ENCODE data around the gene LMCD1.

The LMCD1 gene

GRCh38 chr3:8541486-8541885, 39.9 kb downstream of the LMCD1 start:
- H3K4me3 ChIP-seq (replicated peaks; ENCODE audit: insufficient read depth, low read length) = no peak overlapping the region
- no peak for DNase-seq (ENCODE audit: low read depth in 1 of 2, low spot score in 1 of 2)
- TF ChIP-seq SPI1 (IDR thresholded peaks at IDR 0.05; ENCODE audit: borderline replicate concordance, low read depth) = no peak
- no peak for TF ChIP-seq REST (IDR thresholded peaks at IDR 0.05; ENCODE audit: insufficient replicate concordance, low read depth)
- no peak for TF ChIP-seq CTCF (IDR thresholded peaks at IDR 0.05; ENCODE audit: insufficient read depth, low read length)
- TF ChIP-seq POLR2AphosphoS5 (IDR thresholded peaks at IDR 0.05; ENCODE audit: low read depth) = no peak
- TF ChIP-seq GABPA (IDR thresholded peaks at IDR 0.05; ENCODE audit: low read depth) = no peak
- no peak overlapping the region for H3K27ac ChIP-seq (replicated peaks)
- H3K27me3 ChIP-seq (ENCODE audit: insufficient read depth, poor library complexity, severe bottlenecking) = no peaks in the 10 kb centered on the region

- no peak for TF ChIP-seq SPI1 (IDR thresholded peaks at IDR 0.05; ENCODE audit: borderline replicate concordance, low read depth)
- no peak for TF ChIP-seq REST (IDR thresholded peaks at IDR 0.05; ENCODE audit: insufficient replicate concordance, low read depth)
- TF ChIP-seq CTCF (IDR thresholded peaks at IDR 0.05; ENCODE audit: insufficient read depth, low read length) = no peak
- TF ChIP-seq POLR2AphosphoS5 (IDR thresholded peaks at IDR 0.05; ENCODE audit: low read depth) = no peak
- no peak for TF ChIP-seq GABPA (IDR thresholded peaks at IDR 0.05; ENCODE audit: low read depth)
- DNase-seq (ENCODE audit: low read depth in 1 of 2, low spot score in 1 of 2) = no peak
- Histone ChIP-seq H3K27ac (replicated peaks) (no peak overlapping the region), H3K27me3 (ENCODE audit: insufficient read depth, poor library complexity, severe bottlenecking) (no peaks in the 10 kb centered on the region), H3K4me3 (replicated peaks; ENCODE audit: insufficient read depth, low read length) (no peak overlapping the region)
Measured at GRCh38 chr3:8542190-8543135, 40.8 kb downstream of the LMCD1 start.

- TF ChIP-seq CTCF (IDR thresholded peaks at IDR 0.05; ENCODE audit: insufficient read depth, low read length) (no peak), POLR2AphosphoS5 (IDR thresholded peaks at IDR 0.05; ENCODE audit: low read depth) (no peak), REST (IDR thresholded peaks at IDR 0.05; ENCODE audit: insufficient replicate concordance, low read depth) (no peak), GABPA (IDR thresholded peaks at IDR 0.05; ENCODE audit: low read depth) (no peak), SPI1 (IDR thresholded peaks at IDR 0.05; ENCODE audit: borderline replicate concordance, low read depth) (no peak)
- no peaks in the 10 kb centered on the region for H3K27me3 ChIP-seq (ENCODE audit: insufficient read depth, poor library complexity, severe bottlenecking)
Measured at GRCh38 chr3:8546609-8547008, 45.0 kb downstream of the LMCD1 start.

More at GRCh38 chr3:8546609-8547008, 45.0 kb downstream of the LMCD1 start:
- no peak for DNase-seq (ENCODE audit: low read depth in 1 of 2, low spot score in 1 of 2)
- no peak overlapping the region for H3K27ac ChIP-seq (replicated peaks)
- H3K4me3 ChIP-seq (replicated peaks; ENCODE audit: insufficient read depth, low read length) = no peak overlapping the region
